HCT116 (cell line): Measurements from ENCODE around the gene AGFG2. TPM values are rescaled to one million over a fixed set of nuclear protein-coding genes. Genes with fewer than 3 reads are reported as not detected.

Experiments
- ATAC-seq: fragments of 200-7000 bp; cut with Tn5 transposase; 2 replicates; pipeline ENCODE4 v1.9.1; 2020; ENCODE audit warnings: mild to moderate bottlenecking, moderate library complexity
- BruUV-seq: library from RNA; stranded (reverse); fragments of 400-500 nt; replicated peaks from 2 replicates; lab custom pipeline; 2021; lab: Mats Ljungman, UMichigan
- CTCF ChIA-PET: fragments of 300-600 bp; sonication (Branson Sonifier 250); formaldehyde crosslinking; loops from one replicate; lab custom pipeline; 2021; ENCODE audit warnings: antibody characterized with exemption; lab: Charles Lee
- POLR2A ChIA-PET: fragments of 300-600, 350-600 bp; sonication (Branson Sonifier 250); formaldehyde crosslinking; loops from one replicate; lab custom pipeline; 2021; ENCODE audit warnings: antibody characterized with exemption; lab: Charles Lee
- RAD21 ChIA-PET, 2 experiments: fragments of 300-600 bp; sonication (Branson Sonifier 250); formaldehyde crosslinking; loops; one replicate each; lab custom pipeline; 2023; ENCODE audit warnings: low total read pairs in 2 of 2; ENCODE audit not compliant: uncharacterized antibody in 2 of 2, unreplicated experiment in 2 of 2, low non-redundant PET in 1 of 2; lab: Charles Lee
- DNase-seq: peaks from one replicate; pipeline ENCODE4 v3.0.0-alpha.2; 2010; ENCODE audit warnings: low read depth, low spot score
- H2AFZ ChIP-seq: fragments of 200-600 bp; shearing (Covaris generic), sonication (generic); 2 replicates; pipeline ENCODE4 v1.6.1; 2017; ENCODE audit warnings: low read depth, mixed run types, mixed read lengths, antibody characterized with exemption, low read length; ENCODE audit not compliant: poor library complexity, severe bottlenecking
- H3K27ac ChIP-seq: 2 replicates; pipeline ENCODE4 v1.5.1; 2012; ENCODE audit warnings: low read depth, low read length
- H3K27me3 ChIP-seq: fragments of 200-600 bp; sonication (generic); 2 replicates; pipeline ENCODE4 v1.6.1; 2016; ENCODE audit warnings: mixed run types, low read length, mixed read lengths; ENCODE audit not compliant: insufficient read depth
- H3K36me3 ChIP-seq, 2 experiments: fragments of 200-500 bp in 1 of 2; fragments of 200-600 bp in 1 of 2; sonication (Bioruptor generic) in 1 of 2; sonication (generic) in 1 of 2; 2 replicates each; pipeline versions ENCODE4 v1.5.1 to v1.6.1; 2014 to 2016; ENCODE audit warnings: low read length in 2 of 2, inconsistent platforms in 1 of 2, mixed read lengths in 1 of 2, mixed run types in 1 of 2; ENCODE audit not compliant: insufficient read depth in 2 of 2, control insufficient read depth in 1 of 2
- H3K4me1 ChIP-seq, 2 experiments: fragments of 200-600 bp in 1 of 2; sonication (generic) in 1 of 2; 2 replicates each; pipeline versions ENCODE4 v1.5.1 to v1.6.1; 2012 to 2017; ENCODE audit warnings: low read length in 2 of 2, inconsistent platforms in 1 of 2, mild to moderate bottlenecking in 1 of 2, mixed read lengths in 1 of 2, mixed run types in 1 of 2, moderate library complexity in 1 of 2; ENCODE audit not compliant: insufficient read depth in 2 of 2, control insufficient read depth in 1 of 2
- H3K4me2 ChIP-seq: fragments of 200-600 bp; sonication (generic); 2 replicates; pipeline ENCODE4 v1.6.1; 2017; ENCODE audit warnings: mixed run types, low read length, mixed read lengths
- H3K4me3 ChIP-seq, 2 experiments: fragments of 200-600 bp in 1 of 2; sonication (generic) in 1 of 2; replicated peaks in 1 of 2; 2 replicates each; pipeline ENCODE4 v1.5.1; 2011 to 2016; ENCODE audit warnings: low read length in 2 of 2, control low read depth in 1 of 2, low read depth in 1 of 2, mild to moderate bottlenecking in 1 of 2, mixed read lengths in 1 of 2, mixed run types in 1 of 2
- H3K79me2 ChIP-seq: fragments of 200-600 bp; sonication (generic); 2 replicates; pipeline ENCODE4 v1.6.1; 2017; ENCODE audit warnings: mild to moderate bottlenecking, mixed run types, low read length, moderate library complexity, mixed read lengths; ENCODE audit not compliant: insufficient read depth
- H3K9ac ChIP-seq: fragments of 200-600 bp; sonication (generic); 2 replicates; pipeline ENCODE4 v1.6.1; 2016; ENCODE audit warnings: low read length, mixed read lengths
- H3K9me2 ChIP-seq: fragments of 200-600 bp; sonication (generic), shearing (Covaris generic); 2 replicates; pipeline ENCODE4 v1.6.1; 2017; ENCODE audit warnings: mixed run types, mild to moderate bottlenecking, moderate library complexity; ENCODE audit not compliant: insufficient read depth
- H3K9me3 ChIP-seq, 2 experiments: fragments of 200-500 bp in 1 of 2; fragments of 200-600 bp in 1 of 2; sonication (Bioruptor generic) in 1 of 2; sonication (generic) in 1 of 2; 2 replicates each; pipeline ENCODE4 v1.6.1; 2014 to 2017; ENCODE audit warnings: low read length in 2 of 2, mixed read lengths in 2 of 2, inconsistent platforms in 1 of 2, low read depth in 1 of 2, mild to moderate bottlenecking in 1 of 2, mixed run types in 1 of 2, moderate library complexity in 1 of 2; ENCODE audit not compliant: control insufficient read depth in 1 of 2, insufficient read depth in 1 of 2
- H4K20me1 ChIP-seq: fragments of 200-600 bp; sonication (generic), shearing (Covaris generic); 2 replicates; pipeline ENCODE4 v1.6.1; 2017; ENCODE audit warnings: mixed run types, mild to moderate bottlenecking, moderate library complexity; ENCODE audit not compliant: insufficient read depth
- CBX3 ChIP-seq: IDR thresholded peaks from 2 replicates; pipeline ENCODE4 v1.6.1; 2012; ENCODE audit warnings: low read depth
- CTCF ChIP-seq, 3 experiments: fragments of 200-600 bp in 1 of 3; sonication (generic) in 1 of 3; IDR thresholded peaks in 2 of 3; conservative IDR thresholded peaks in 1 of 3; 2 replicates each; pipeline ENCODE4 v1.5.1; 2012 to 2017; ENCODE audit warnings: low read depth in 2 of 3, low read length in 2 of 3, antibody characterized with exemption in 1 of 3, borderline replicate concordance in 1 of 3, control low read depth in 1 of 3, mild to moderate bottlenecking in 1 of 3, mixed read lengths in 1 of 3, mixed run types in 1 of 3, moderate library complexity in 1 of 3; ENCODE audit not compliant: insufficient read depth in 1 of 3
- EGR1 ChIP-seq: IDR thresholded peaks from 2 replicates; pipeline ENCODE4 v1.6.1; 2012; ENCODE audit warnings: low read depth
- EZH2phosphoT487 ChIP-seq: fragments of 200-600 bp; IDR thresholded peaks from 2 replicates; pipeline ENCODE4 v1.6.1; 2018; ENCODE audit warnings: antibody characterized with exemption, borderline replicate concordance
- JUND ChIP-seq: IDR thresholded peaks from 2 replicates; pipeline ENCODE4 v1.6.1; 2012
- MAX ChIP-seq: IDR thresholded peaks from 2 replicates; pipeline ENCODE4 v1.6.1; 2012
- POLR2A ChIP-seq: IDR thresholded peaks from 2 replicates; pipeline ENCODE4 v1.7.0; 2011; ENCODE audit warnings: borderline replicate concordance; ENCODE audit not compliant: insufficient read depth, insufficient read length; ENCODE audit errors: extremely low read depth
- POLR2AphosphoS5 ChIP-seq: IDR thresholded peaks from 2 replicates; pipeline ENCODE4 v1.6.1; 2011; ENCODE audit warnings: mild to moderate bottlenecking, low read depth, low read length, moderate library complexity
- SIN3A ChIP-seq: IDR thresholded peaks from 2 replicates; pipeline ENCODE4 v1.6.1; 2012; ENCODE audit warnings: low read depth
- SP1 ChIP-seq: IDR thresholded peaks from 2 replicates; pipeline ENCODE4 v1.6.1; 2012; ENCODE audit warnings: low read depth
- SRF ChIP-seq: IDR thresholded peaks from 2 replicates; pipeline ENCODE4 v1.6.1; 2012; ENCODE audit warnings: low read depth
- ZBTB33 ChIP-seq: IDR thresholded peaks from 2 replicates; pipeline ENCODE4 v1.6.1; 2011; ENCODE audit warnings: mild to moderate bottlenecking, low read length, moderate library complexity; ENCODE audit not compliant: insufficient replicate concordance; ENCODE audit errors: extremely low read depth
- ZFX ChIP-seq: fragments of 450-650 bp; IDR thresholded peaks from 2 replicates; pipeline ENCODE4 v1.6.1; 2017
- intact Hi-C: fragments of 100-400 bp; cut with micrococcal nuclease; formaldehyde crosslinking; loops from 2 replicates; pipeline ENCODE4 v1.10.0; 2022
- total RNA-seq: library from RNA; stranded (reverse); gene quantifications from one replicate; pipeline ENCODE4 v1.2.1, GENCODE V29; 2021; ENCODE audit not compliant: unreplicated experiment

Gene AGFG2
- total RNA-seq, 1 experiment from 2014 or later: 14.0 TPM

GRCh38 chr7:100589341-100589947 is 50.4 kb downstream of the AGFG2 start (continued):
- TF ChIP-seq CTCF (IDR thresholded peaks at IDR 0.05 in 2 of 3, conservative IDR thresholded peaks at IDR 0.05 in 1 of 3; ENCODE audit: borderline replicate concordance in 1 of 3, insufficient read depth in 1 of 3, low read depth in 2 of 3, low read length in 2 of 3) (no peak), EGR1 (no peak)

GRCh38 chr7:100590077-100590737 is 51.2 kb downstream of the AGFG2 start:
- BruUV-seq: no TSS peak
- Histone ChIP-seq H3K4me1 (peaks cover 0 to 6% of the 10 kb centered on the region in 2 experiments; a peak in 3 of 4 replicates), H3K27me3 (no peaks in the 10 kb centered on the region), H3K79me2 (peaks cover 2% of the 10 kb centered on the region; the same call in 1 of the 2 replicates), H4K20me1 (no peaks in the 10 kb centered on the region), H2AFZ (no peak overlapping the region), H3K36me3 (no peaks in the 10 kb centered on the region), H3K4me2 (no peak overlapping the region), H3K4me3 (no peak overlapping the region), H3K27ac (no peak overlapping the region), H3K9me2 (no peaks in the 10 kb centered on the region), H3K9me3 (no peaks in the 10 kb centered on the region), H3K9ac (no peak overlapping the region)
- ATAC-seq (no peak), DNase-seq (no peak)
- ChIA-PET POLR2A (no interaction called here), RAD21 (no interaction called here), CTCF (no interaction called here)
- TF ChIP-seq SIN3A (no peak), SRF (no peak), POLR2A (no peak), ZBTB33 (no peak), CBX3 (no peak), JUND (no peak), EZH2phosphoT487 (no peak), MAX (no peak), ZFX (no peak), CTCF (IDR thresholded peaks at IDR 0.05 in 2 of 3, conservative IDR thresholded peaks at IDR 0.05 in 1 of 3; ENCODE audit: borderline replicate concordance in 1 of 3, insufficient read depth in 1 of 3, low read depth in 2 of 3, low read length in 2 of 3) (no peak), SP1 (no peak), EGR1 (no peak), POLR2AphosphoS5 (no peak)
- intact Hi-C loops: no loop called here
